ENCODE measurements around the gene XYLB. TPM values are rescaled to one million over a fixed set of nuclear protein-coding genes. Genes with fewer than 3 reads are reported as not detected.

The XYLB gene
- total RNA-seq, 2 experiments from 2014 or later: 5.3 to 7.2 TPM

- no TSS peak for BruUV-seq (replicated peaks)
- Histone ChIP-seq H2AFZ (ENCODE audit: low read length) (no peak overlapping the region), H3K4me1 (ENCODE audit: insufficient read depth, low read length, poor library complexity, severe bottlenecking) (no peaks in the 10 kb centered on the region), H3K9me3 (ENCODE audit: low read length) (no peaks in the 10 kb centered on the region), H3K9me2 (ENCODE audit: insufficient read depth, low read length) (no peaks in the 10 kb centered on the region), H3K4me2 (ENCODE audit: low read length) (no peak overlapping the region), H3K4me3 (ENCODE audit: low read depth, low read length, poor library complexity, severe bottlenecking) (no peak overlapping the region), H3K36me3 (ENCODE audit: insufficient read depth, low read length) (no peaks in the 10 kb centered on the region), H3K79me2 (ENCODE audit: insufficient read depth, low read depth, low read length) (no peaks in the 10 kb centered on the region), H4K20me1 (ENCODE audit: insufficient read depth, low read length) (no peaks in the 10 kb centered on the region), H3K27ac (ENCODE audit: low read depth, low read length, poor library complexity, severe bottlenecking) (no peak overlapping the region)
- no peak for DNase-seq (ENCODE audit: low spot score)
- CTCF ChIA-PET (ENCODE audit: unreplicated experiment): no interaction called here
- intact Hi-C loops (cut with micrococcal nuclease; ENCODE audit: unreplicated experiment): no loop called here
- TF ChIP-seq CTCF (conservative IDR thresholded peaks at IDR 0.05; ENCODE audit: low read length): no peak
- TF ChIP-seq EZH2phosphoT487 (IDR thresholded peaks at IDR 0.05; ENCODE audit: borderline replicate concordance, low read depth, low read length): no peak
- POLR2A ChIA-PET: interaction anchor here (0.7 kb wide), 1 partner anchor 47 kb away, joined by 3 read pairs; no protein-coding TSS in a partner anchor
Measured at GRCh38 chr3:38458796-38459498, 112.4 kb downstream of the XYLB start.

GRCh38 chr3:38459499-38460048 lies 113.0 kb downstream of the XYLB start:
- no peak overlapping the region for H3K27ac ChIP-seq (ENCODE audit: low read depth, low read length, poor library complexity, severe bottlenecking)
- no peaks in the 10 kb centered on the region for H3K79me2 ChIP-seq (ENCODE audit: insufficient read depth, low read depth, low read length)

More at GRCh38 chr3:38459499-38460048, 113.0 kb downstream of the XYLB start:
- Histone ChIP-seq H3K4me3 (ENCODE audit: low read depth, low read length, poor library complexity, severe bottlenecking) (no peak overlapping the region), H3K9me3 (ENCODE audit: low read length) (no peaks in the 10 kb centered on the region), H3K9me2 (ENCODE audit: insufficient read depth, low read length) (no peaks in the 10 kb centered on the region), H3K36me3 (ENCODE audit: insufficient read depth, low read length) (no peaks in the 10 kb centered on the region), H3K4me2 (ENCODE audit: low read length) (no peak overlapping the region), H2AFZ (ENCODE audit: low read length) (no peak overlapping the region), H3K4me1 (ENCODE audit: insufficient read depth, low read length, poor library complexity, severe bottlenecking) (no peaks in the 10 kb centered on the region), H4K20me1 (ENCODE audit: insufficient read depth, low read length) (no peaks in the 10 kb centered on the region)
- intact Hi-C loops (cut with micrococcal nuclease; ENCODE audit: unreplicated experiment): no loop called here
- no peak for DNase-seq (ENCODE audit: low spot score)
- POLR2A ChIA-PET: interaction anchor here (0.7 kb wide), 1 partner anchor 47 kb away, joined by 3 read pairs; no protein-coding TSS in a partner anchor
- no TSS peak for BruUV-seq (replicated peaks)
- CTCF ChIA-PET (ENCODE audit: unreplicated experiment): no interaction called here
- TF ChIP-seq CTCF (conservative IDR thresholded peaks at IDR 0.05; ENCODE audit: low read length) (no peak), EZH2phosphoT487 (IDR thresholded peaks at IDR 0.05; ENCODE audit: borderline replicate concordance, low read depth, low read length) (no peak)

Measured in OCI-LY7 (cell line).